ENCODE results near the gene KCTD3. TPM values are rescaled to one million over a fixed set of nuclear protein-coding genes. Genes with fewer than 3 reads are reported as not detected.

KCTD3 gene
- total RNA-seq, 4 donors from 2014 or later: 61.0 to 80.5 (median 65.2) TPM

- TF ChIP-seq POLR2A (IDR thresholded peaks at IDR 0.05; ENCODE audit: low read depth) (no peak), CTCF (IDR thresholded peaks at IDR 0.05) (no peak), EP300 (IDR thresholded peaks at IDR 0.05) (no peak), POLR2AphosphoS5 (IDR thresholded peaks at IDR 0.05) (no peak)
- Histone ChIP-seq H3K4me3 (no peak overlapping the region), H3K27me3 (no peaks in the 10 kb centered on the region), H3K27ac (replicated peaks in 1 of 4) (no peak overlapping the region), H3K36me3 (no peaks in the 10 kb centered on the region), H3K4me1 (no peaks in the 10 kb centered on the region), H3K9me3 (peaks cover 0 to 11% (median 4%) of the 10 kb centered on the region in 4 donors)
- DNase-seq (ENCODE audit: extremely low spot score): no peak
- intact Hi-C loops (cut with DNase I): no loop called here
- WGBS: 91% methylated on average over 1 of the region's 1 CpG
These were observed 20.1 kb upstream of the KCTD3 start for GRCh38 chr1:215547011-215547410.

- no peaks in the 10 kb centered on the region for H3K27me3 ChIP-seq
- H3K27ac ChIP-seq (replicated peaks in 1 of 4): no peak overlapping the region
- TF ChIP-seq POLR2AphosphoS5 (IDR thresholded peaks at IDR 0.05) (no peak), POLR2A (IDR thresholded peaks at IDR 0.05; ENCODE audit: low read depth) (no peak), CTCF (IDR thresholded peaks at IDR 0.05) (no peak), EP300 (IDR thresholded peaks at IDR 0.05) (no peak)
- no peak overlapping the region for H3K4me3 ChIP-seq
- no peaks in the 10 kb centered on the region for H3K4me1 ChIP-seq
- DNase-seq (ENCODE audit: extremely low spot score): no peak
- H3K9me3 ChIP-seq: peaks cover 0 to 13% (median 4%) of the 10 kb centered on the region in 4 donors
- intact Hi-C loops (cut with DNase I): no loop called here
- 93% methylated on average over 5 of the region's 5 CpGs for WGBS
- no peaks in the 10 kb centered on the region for H3K36me3 ChIP-seq
These were observed 15.3 kb upstream of the KCTD3 start for GRCh38 chr1:215551806-215552205.

- no peak for DNase-seq (ENCODE audit: extremely low spot score)
- H3K4me3 ChIP-seq: no peak overlapping the region
- H3K36me3 ChIP-seq: no peaks in the 10 kb centered on the region
- WGBS: 91% methylated on average over 1 of the region's 1 CpG
- H3K27ac ChIP-seq (replicated peaks in 1 of 4): no peak overlapping the region
- H3K27me3 ChIP-seq: no peaks in the 10 kb centered on the region
- TF ChIP-seq EP300 (IDR thresholded peaks at IDR 0.05): no peak
- TF ChIP-seq POLR2A (IDR thresholded peaks at IDR 0.05; ENCODE audit: low read depth): no peak
- TF ChIP-seq CTCF (IDR thresholded peaks at IDR 0.05): no peak
- TF ChIP-seq POLR2AphosphoS5 (IDR thresholded peaks at IDR 0.05): no peak
- H3K9me3 ChIP-seq: peaks cover 0 to 13% (median 4%) of the 10 kb centered on the region in 4 donors
- intact Hi-C loops (cut with DNase I): no loop called here
- H3K4me1 ChIP-seq: no peaks in the 10 kb centered on the region
These were observed 12.2 kb upstream of the KCTD3 start for GRCh38 chr1:215554865-215555264.

- no peak overlapping the region for H3K4me3 ChIP-seq
- no peaks in the 10 kb centered on the region for H3K36me3 ChIP-seq
- WGBS: 56% methylated on average over 1 of the region's 1 CpG
- H3K9me3 ChIP-seq: peaks cover 0 to 13% (median 4%) of the 10 kb centered on the region in 4 donors
- H3K4me1 ChIP-seq: no peaks in the 10 kb centered on the region
- TF ChIP-seq CTCF (IDR thresholded peaks at IDR 0.05): no peak
- TF ChIP-seq POLR2AphosphoS5 (IDR thresholded peaks at IDR 0.05): no peak
- no peak for TF ChIP-seq POLR2A (IDR thresholded peaks at IDR 0.05; ENCODE audit: low read depth)
- no peak for TF ChIP-seq EP300 (IDR thresholded peaks at IDR 0.05)
- no peaks in the 10 kb centered on the region for H3K27me3 ChIP-seq
- intact Hi-C loops (cut with DNase I): no loop called here
- DNase-seq (ENCODE audit: extremely low spot score): no peak
- no peak overlapping the region for H3K27ac ChIP-seq (replicated peaks in 1 of 4)
These were observed 11.6 kb upstream of the KCTD3 start for GRCh38 chr1:215555531-215555930.

- H3K9me3 ChIP-seq: peaks cover 0 to 13% (median 4%) of the 10 kb centered on the region in 4 donors
- no peak overlapping the region for H3K27ac ChIP-seq (replicated peaks in 1 of 4)
- H3K36me3 ChIP-seq: no peaks in the 10 kb centered on the region
- no peak for DNase-seq (ENCODE audit: extremely low spot score)
- no peaks in the 10 kb centered on the region for H3K4me1 ChIP-seq
- no peak for TF ChIP-seq EP300 (IDR thresholded peaks at IDR 0.05)
- no peak for TF ChIP-seq POLR2AphosphoS5 (IDR thresholded peaks at IDR 0.05)
- TF ChIP-seq POLR2A (IDR thresholded peaks at IDR 0.05; ENCODE audit: low read depth): no peak
- TF ChIP-seq CTCF (IDR thresholded peaks at IDR 0.05): no peak
- 80% methylated on average over 1 of the region's 2 CpGs for WGBS
- no peaks in the 10 kb centered on the region for H3K27me3 ChIP-seq
- no peak overlapping the region for H3K4me3 ChIP-seq
- intact Hi-C loops (cut with DNase I): no loop called here
These were observed 10.1 kb upstream of the KCTD3 start for GRCh38 chr1:215556996-215557395.

All from esophagus muscularis mucosa (tissue), 4 donors.